Calu3 (cell line): ENCODE results near the gene SPATA13. TPM values are rescaled to one million over a fixed set of nuclear protein-coding genes. Genes with fewer than 3 reads are reported as not detected.

ENCODE experiments used
- BruUV-seq: library from RNA; stranded (reverse); fragments of 400-500 nt; replicated peaks from 2 replicates; lab custom pipeline; 2021; lab: Mats Ljungman, UMichigan
- CTCF ChIA-PET: fragments of 300-600 bp; sonication (Branson Sonifier 250); formaldehyde crosslinking; loops from one replicate; lab custom pipeline; 2022; ENCODE audit warnings: antibody characterized with exemption; lab: Charles Lee
- DNase-seq: peaks from one replicate; pipeline ENCODE4 v3.0.0; 2022
- H3K27ac Mint-ChIP-seq: one replicate; pipeline ENCODE4 v1.8.0; 2022; ENCODE audit warnings: mixed read lengths; ENCODE audit not compliant: unreplicated experiment
- H3K27me3 Mint-ChIP-seq: one replicate; pipeline ENCODE4 v1.8.0; 2022; ENCODE audit warnings: mixed read lengths; ENCODE audit not compliant: unreplicated experiment
- H3K36me3 Mint-ChIP-seq: one replicate; pipeline ENCODE4 v1.8.0; 2022; ENCODE audit warnings: mild to moderate bottlenecking, moderate library complexity, mixed read lengths; ENCODE audit not compliant: insufficient read depth, unreplicated experiment
- H3K4me1 Mint-ChIP-seq: one replicate; pipeline ENCODE4 v1.8.0; 2022; ENCODE audit warnings: mild to moderate bottlenecking, low read depth, mixed read lengths; ENCODE audit not compliant: unreplicated experiment
- H3K4me3 Mint-ChIP-seq: one replicate; pipeline ENCODE4 v1.8.0; 2022; ENCODE audit warnings: mild to moderate bottlenecking, low read depth, moderate library complexity, mixed read lengths; ENCODE audit not compliant: unreplicated experiment
- H3K9me3 Mint-ChIP-seq: one replicate; pipeline ENCODE4 v1.8.0; 2022; ENCODE audit warnings: low read depth, mixed read lengths; ENCODE audit not compliant: unreplicated experiment
- CTCF ChIP-seq: fragments of 200-600 bp; IDR thresholded peaks from one replicate; pipeline ENCODE4 v1.8.0; 2022; ENCODE audit warnings: antibody characterized with exemption; ENCODE audit not compliant: unreplicated experiment
- intact Hi-C: fragments of 100-400 bp; cut with micrococcal nuclease; formaldehyde crosslinking; loops from one replicate; pipeline ENCODE4 v1.10.0; 2022; ENCODE audit not compliant: unreplicated experiment
- total RNA-seq: library from RNA; stranded (reverse); gene quantifications from 2 replicates; pipeline ENCODE4 v1.2.3, GENCODE V29; 2022

Gene SPATA13
- total RNA-seq, 1 experiment from 2014 or later, result 33.8 TPM

- no peak for TF ChIP-seq CTCF
- DNase-seq, result no peak
- Mint-ChIP-seq H3K27me3 (no peaks in the 10 kb centered on the region), H3K36me3 (no peaks in the 10 kb centered on the region), H3K4me1 (peaks cover 25% of the 10 kb centered on the region), H3K9me3 (no peaks in the 10 kb centered on the region), H3K4me3 (no peak overlapping the region), H3K27ac (no peak overlapping the region)
- intact Hi-C loops, result no loop called here
- BruUV-seq, result no TSS peak
- CTCF ChIA-PET, result no interaction called here
Measured at GRCh38 chr13:24222756-24223155, 62.2 kb downstream of the SPATA13 start.

- Mint-ChIP-seq H3K36me3 (no peaks in the 10 kb centered on the region), H3K27ac (no peak overlapping the region), H3K4me1 (peaks cover 18% of the 10 kb centered on the region), H3K9me3 (no peaks in the 10 kb centered on the region), H3K27me3 (no peaks in the 10 kb centered on the region), H3K4me3 (no peak overlapping the region)
- CTCF ChIA-PET, result interaction anchor here (0.6 kb wide), 1 partner anchor 194 kb away, joined by 3 read pairs; no protein-coding TSS in a partner anchor
- no TSS peak for BruUV-seq
- intact Hi-C loops, result no loop called here
- DNase-seq, result no peak
- no peak for TF ChIP-seq CTCF
Measured at GRCh38 chr13:24223341-24224231, 63.1 kb downstream of the SPATA13 start.

- Mint-ChIP-seq H3K4me3 (no peak overlapping the region), H3K36me3 (no peaks in the 10 kb centered on the region), H3K27me3 (no peaks in the 10 kb centered on the region), H3K9me3 (no peaks in the 10 kb centered on the region), H3K4me1 (peaks cover 18% of the 10 kb centered on the region), H3K27ac (no peak overlapping the region)
- TF ChIP-seq CTCF, result no peak
- BruUV-seq, result no TSS peak
- no peak for DNase-seq
- intact Hi-C loops, result no loop called here
- CTCF ChIA-PET, result interaction anchor here (0.6 kb wide), 1 partner anchor 195 kb away, joined by 3 read pairs; no protein-coding TSS in a partner anchor
Measured at GRCh38 chr13:24224232-24224680, 63.7 kb downstream of the SPATA13 start.

DNA sequence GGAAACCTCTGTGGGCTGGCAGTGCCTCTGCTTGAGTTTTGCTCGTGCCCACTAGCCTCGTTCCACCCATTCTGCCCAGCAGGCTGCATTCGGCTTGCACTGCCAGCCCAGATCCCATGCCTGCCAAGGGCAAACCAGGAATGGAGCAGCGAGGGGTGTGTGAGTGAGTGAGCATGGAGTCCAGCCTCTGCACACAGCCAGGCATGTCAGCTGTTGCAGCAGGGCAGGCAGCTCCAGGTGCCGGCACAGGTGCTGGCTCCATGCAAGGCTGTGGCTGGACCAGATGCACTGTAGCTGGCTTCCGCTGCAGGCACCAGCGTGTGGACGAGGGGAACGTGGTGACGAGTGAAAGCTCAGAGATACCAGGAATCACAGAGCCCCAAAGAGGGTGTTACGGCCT lies 64.5 kb downstream of the SPATA13 start:
- BruUV-seq, result no TSS peak
- DNase-seq, result no peak
- intact Hi-C loops, result no loop called here
- Mint-ChIP-seq H3K9me3 (no peaks in the 10 kb centered on the region), H3K27ac (no peak overlapping the region), H3K4me1 (peaks cover 13% of the 10 kb centered on the region), H3K36me3 (no peaks in the 10 kb centered on the region), H3K4me3 (no peak overlapping the region), H3K27me3 (no peaks in the 10 kb centered on the region)
- CTCF ChIA-PET, result no interaction called here
- TF ChIP-seq CTCF, result no peak
